H1 (cell line): ENCODE data around the gene ZSCAN29. TPM values are rescaled to one million over a fixed set of nuclear protein-coding genes. Genes with fewer than 3 reads are reported as not detected.
A peak's percentile ranks its signal among the peaks of the same experiment; 100 is the strongest.

Experiments used
- ATF2 ChIP-seq: IDR thresholded peaks from 2 replicates; pipeline ENCODE4 v1.6.1; 2012; ENCODE audit warnings: low read length, inconsistent platforms
- BCL11A ChIP-seq, 2 experiments: IDR thresholded peaks; one replicate each; pipeline ENCODE4 v1.6.1; 2011; ENCODE audit warnings: low read depth in 2 of 2, low read length in 2 of 2, mild to moderate bottlenecking in 2 of 2
- CHD2 ChIP-seq: IDR thresholded peaks from 2 replicates; pipeline ENCODE4 v1.6.1; 2012; ENCODE audit warnings: low read length, improper control_type of control experiment
- GTF2F1 ChIP-seq: IDR thresholded peaks from 2 replicates; pipeline ENCODE4 v1.6.1; 2012; ENCODE audit warnings: low read depth, low read length, improper control_type of control experiment, borderline replicate concordance
- HDAC2 ChIP-seq, 2 experiments: fragments of 300-600 bp in 1 of 2; sonication (generic) in 1 of 2; IDR thresholded peaks; 2 replicates each; pipeline ENCODE4 v1.6.1; 2011 to 2012; ENCODE audit warnings: low read depth in 2 of 2, low read length in 2 of 2, mild to moderate bottlenecking in 2 of 2, moderate library complexity in 2 of 2, borderline replicate concordance in 1 of 2, inconsistent platforms in 1 of 2
- RBBP5 ChIP-seq: IDR thresholded peaks from 2 replicates; pipeline ENCODE4 v1.7.1; 2012; ENCODE audit warnings: low read depth, mild to moderate bottlenecking, inconsistent platforms, low read length, moderate library complexity, borderline replicate concordance
- RXRA ChIP-seq: IDR thresholded peaks from 2 replicates; pipeline ENCODE4 v1.6.1; 2011; ENCODE audit warnings: low read depth, mild to moderate bottlenecking, low read length, moderate library complexity; ENCODE audit not compliant: insufficient read depth
- SIN3A ChIP-seq, 2 experiments: IDR thresholded peaks in 1 of 2; conservative IDR thresholded peaks in 1 of 2; 2 replicates each; pipeline ENCODE4 v1.6.1; 2011 to 2012; ENCODE audit warnings: low read length in 2 of 2, improper control_type of control experiment in 1 of 2, low read depth in 1 of 2, mild to moderate bottlenecking in 1 of 2
- SUZ12 ChIP-seq: fragments of 200-600 bp; sonication (generic); IDR thresholded peaks from 2 replicates; pipeline ENCODE4 v1.6.1; 2012; ENCODE audit warnings: mild to moderate bottlenecking, inconsistent platforms, low read length, moderate library complexity, mixed read lengths
- TAF1 ChIP-seq: IDR thresholded peaks from 2 replicates; pipeline ENCODE4 v1.6.1; 2011; ENCODE audit warnings: mild to moderate bottlenecking, low read depth, low read length
- TAF7 ChIP-seq: optimal IDR thresholded peaks from 2 replicates; pipeline ENCODE3; 2011; ENCODE audit warnings: low read depth, mild to moderate bottlenecking, inconsistent platforms, low read length, moderate library complexity, borderline replicate concordance
- TBP ChIP-seq: IDR thresholded peaks from 2 replicates; pipeline ENCODE4 v1.6.1; 2011; ENCODE audit warnings: low read depth, low read length, improper control_type of control experiment
- ZNF274 ChIP-seq: IDR thresholded peaks from 2 replicates; pipeline ENCODE4 v1.7.0; 2012; ENCODE audit warnings: low read length, borderline replicate concordance; ENCODE audit errors: extremely low read depth
- polyA plus RNA-seq, 7 experiments: library from polyadenylated mRNA; depleted of rRNA in 3 of 7; stranded (reverse) in 5 of 7; unstranded in 2 of 7; fragments of >200 nt in 5 of 7; fragments of 200-250 nt in 2 of 7; gene quantifications; 1 replicate in 5 of 7; 2 replicates in 1 of 7; 4 replicates in 1 of 7; pipeline versions ENCODE4 v1.2.1 to v1.2.3, GENCODE V29; 2011 to 2013; ENCODE audit warnings: missing spikeins in 2 of 7, mixed read lengths in 2 of 7
- total RNA-seq: library from RNA; stranded (reverse); fragmentation: NEBNext Ultra II Directional; extraction: Animal tissue kit (Norgen Biotek cat#: 25700); gene quantifications from 2 replicates; pipeline ENCODE4 v1.2.1, GENCODE V29; 2021

The ZSCAN29 gene
- total and polyA plus RNA-seq, 2 of the 8 experiments (the other 6 are each of a cell fraction or from before 2014, with no cell fraction given), result 6.4 to 41.3 TPM

GRCh38 chr15:43370310-43370974 lies 401 bp downstream of the ZSCAN29 start (continued):
- TF ChIP-seq BCL11A (IDR thresholded peaks at IDR 0.05; ENCODE audit: low read depth in 2 of 2, low read length in 2 of 2), result no peak
- no peak for TF ChIP-seq RXRA
- no peak for TF ChIP-seq CHD2
- TF ChIP-seq TAF1, result no peak
- no peak for TF ChIP-seq TAF7
- no peak for TF ChIP-seq GTF2F1
- no peak; a peak in 1 of 4 replicates for TF ChIP-seq HDAC2 (IDR thresholded peaks at IDR 0.05; ENCODE audit: borderline replicate concordance in 1 of 2, low read depth in 2 of 2, low read length in 2 of 2)
- TF ChIP-seq RBBP5, result no peak
- no peak for TF ChIP-seq ZNF274
- no peak for TF ChIP-seq SUZ12
- no peak for TF ChIP-seq TBP
- peak; percentile 41 to 63; a peak in 1 of 4 replicates for TF ChIP-seq SIN3A (conservative IDR thresholded peaks at IDR 0.05 in 1 of 2, IDR thresholded peaks at IDR 0.05 in 1 of 2; ENCODE audit: low read depth in 1 of 2, low read length in 2 of 2)
- no peak for TF ChIP-seq ATF2
